DOHH2 (cell line): ENCODE data around the gene AP3D1.

Experiments used
- H3F3A ChIP-seq: fragments of 200-600 bp; sonication (generic), shearing (Covaris generic); 2 replicates; pipeline ENCODE4 v1.6.0; 2016; ENCODE audit warnings: antibody characterized with exemption, mild to moderate bottlenecking; ENCODE audit not compliant: control insufficient read depth, insufficient read depth
- H3K27ac ChIP-seq: fragments of 200-600 bp; sonication (generic); 2 replicates; pipeline ENCODE4 v1.5.1; 2014; ENCODE audit warnings: low read depth, mild to moderate bottlenecking, low read length, moderate library complexity
- H3K27me3 ChIP-seq: fragments of 200-600 bp; sonication (generic); 2 replicates; pipeline ENCODE4 v1.6.1; 2014; ENCODE audit warnings: mild to moderate bottlenecking, low read length, mixed read lengths; ENCODE audit not compliant: control insufficient read depth
- H3K36me3 ChIP-seq: fragments of 200-600 bp; sonication (generic); 2 replicates; pipeline ENCODE4 v1.6.1; 2014; ENCODE audit warnings: mild to moderate bottlenecking, low read length, moderate library complexity, mixed read lengths; ENCODE audit not compliant: control insufficient read depth
- H3K4me1 ChIP-seq: fragments of 200-600 bp; sonication (generic); 2 replicates; pipeline ENCODE4 v1.6.1; 2014; ENCODE audit warnings: mild to moderate bottlenecking, low read length, mixed read lengths; ENCODE audit not compliant: control insufficient read depth
- H3K4me2 ChIP-seq: fragments of 200-600 bp; sonication (generic); 2 replicates; pipeline ENCODE4 v1.6.0; 2014; ENCODE audit warnings: mild to moderate bottlenecking, low read length, moderate library complexity
- H3K4me3 ChIP-seq: fragments of 200-600 bp; sonication (generic); 2 replicates; pipeline ENCODE4 v1.5.1; 2014; ENCODE audit warnings: mild to moderate bottlenecking, low read length, mixed read lengths
- H3K79me2 ChIP-seq: fragments of 200-600 bp; sonication (generic); 2 replicates; pipeline ENCODE4 v1.6.1; 2014; ENCODE audit warnings: mild to moderate bottlenecking, low read length, mixed read lengths; ENCODE audit not compliant: control insufficient read depth
- H3K9me2 ChIP-seq: fragments of 200-600 bp; sonication (generic); replicated peaks from 2 replicates; pipeline ENCODE4 v1.6.1; 2014; ENCODE audit warnings: mild to moderate bottlenecking, low read length, mixed read lengths; ENCODE audit not compliant: control insufficient read depth
- H3K9me3 ChIP-seq: fragments of 200-600 bp; sonication (generic); 2 replicates; pipeline ENCODE4 v1.6.1; 2014; ENCODE audit warnings: antibody characterized with exemption, low read length, mixed read lengths; ENCODE audit not compliant: control insufficient read depth, insufficient read depth
- H4K20me1 ChIP-seq: fragments of 200-600 bp; sonication (generic); 2 replicates; pipeline ENCODE4 v1.6.0; 2014; ENCODE audit warnings: low read depth, mild to moderate bottlenecking, antibody characterized with exemption, low read length, moderate library complexity; ENCODE audit not compliant: control insufficient read depth, insufficient read depth
- CTCF ChIP-seq: fragments of 200-600 bp; sonication (generic); IDR thresholded peaks from one replicate; pipeline ENCODE4 v1.5.1; 2014; ENCODE audit warnings: antibody characterized with exemption, mild to moderate bottlenecking, low read depth, low read length; ENCODE audit not compliant: poor library complexity, severe bottlenecking
- EZH2phosphoT487 ChIP-seq: fragments of 200-600 bp; sonication (generic); IDR thresholded peaks from 2 replicates; pipeline ENCODE4 v1.6.1; 2017; ENCODE audit warnings: borderline replicate concordance, mild to moderate bottlenecking, antibody characterized with exemption, low read length, moderate library complexity, mixed read lengths

The AP3D1 gene

GRCh38 chr19:2136796-2137195 lies 14.6 kb downstream of the AP3D1 start:
- no peaks in the 10 kb centered on the region for H3F3A ChIP-seq
- peaks cover 28% of the 10 kb centered on the region for H3K79me2 ChIP-seq
- H4K20me1 ChIP-seq: no peaks in the 10 kb centered on the region
- TF ChIP-seq EZH2phosphoT487 (no peak), CTCF (no peak)
- H3K27ac ChIP-seq: no peak overlapping the region
- H3K9me3 ChIP-seq: no peaks in the 10 kb centered on the region
- no peaks in the 10 kb centered on the region for H3K27me3 ChIP-seq
- H3K36me3 ChIP-seq: peaks cover 29% of the 10 kb centered on the region
- no peak overlapping the region for H3K4me2 ChIP-seq
- H3K4me3 ChIP-seq: no peak overlapping the region
- no peaks in the 10 kb centered on the region for H3K9me2 ChIP-seq
- H3K4me1 ChIP-seq: no peaks in the 10 kb centered on the region

- H3K27me3 ChIP-seq: no peaks in the 10 kb centered on the region
- no peaks in the 10 kb centered on the region for H3F3A ChIP-seq
- H3K4me3 ChIP-seq: no peak overlapping the region
- no peaks in the 10 kb centered on the region for H3K9me2 ChIP-seq
- TF ChIP-seq EZH2phosphoT487 (no peak), CTCF (no peak)
- no peaks in the 10 kb centered on the region for H3K9me3 ChIP-seq
- H3K4me1 ChIP-seq: no peaks in the 10 kb centered on the region
- peaks cover 33% of the 10 kb centered on the region for H3K36me3 ChIP-seq
- H3K4me2 ChIP-seq: no peak overlapping the region
- H3K27ac ChIP-seq: no peak overlapping the region
- H3K79me2 ChIP-seq: peaks cover 18% of the 10 kb centered on the region
- H4K20me1 ChIP-seq: no peaks in the 10 kb centered on the region
Measured at GRCh38 chr19:2135474-2136402, 15.6 kb downstream of the AP3D1 start.

GRCh38 chr19:2132731-2133490 lies 18.5 kb downstream of the AP3D1 start:
- Histone ChIP-seq H3K9me2 (no peaks in the 10 kb centered on the region), H3K4me3 (no peak overlapping the region), H3K9me3 (no peaks in the 10 kb centered on the region), H3K4me2 (no peak overlapping the region), H3K36me3 (peaks cover 33% of the 10 kb centered on the region), H3K4me1 (no peaks in the 10 kb centered on the region), H4K20me1 (no peaks in the 10 kb centered on the region), H3F3A (no peaks in the 10 kb centered on the region), H3K27ac (no peak overlapping the region), H3K27me3 (no peaks in the 10 kb centered on the region), H3K79me2 (no peaks in the 10 kb centered on the region; the same call in 1 of the 2 replicates)
- TF ChIP-seq EZH2phosphoT487 (no peak), CTCF (no peak)
